Neural crest cell (in vitro differentiated cells): ENCODE data around the gene ASTL. TPM values are rescaled to one million over a fixed set of nuclear protein-coding genes. Genes with fewer than 3 reads are reported as not detected.

ENCODE experiments used
- DNase-seq: peaks from one replicate; pipeline ENCODE4 v3.0.0; 2021; ENCODE audit warnings: low read depth, mixed read lengths, low spot score
- H3K27ac Mint-ChIP-seq: one replicate; pipeline ENCODE4 v1.8.0; 2021; ENCODE audit warnings: mild to moderate bottlenecking, mixed read lengths; ENCODE audit not compliant: unreplicated experiment
- H3K27me3 Mint-ChIP-seq: 2 replicates; pipeline ENCODE4 v1.8.0; 2021; ENCODE audit warnings: low read depth, mild to moderate bottlenecking, mixed read lengths
- H3K36me3 Mint-ChIP-seq: 2 replicates; pipeline ENCODE4 v1.8.0; 2021; ENCODE audit warnings: low read depth, mild to moderate bottlenecking, mixed read lengths
- H3K4me1 Mint-ChIP-seq: 2 replicates; pipeline ENCODE4 v1.8.0; 2021; ENCODE audit warnings: mixed read lengths
- H3K4me3 Mint-ChIP-seq: one replicate; pipeline ENCODE4 v1.8.0; 2021; ENCODE audit warnings: mild to moderate bottlenecking, mixed read lengths
- H3K9me3 Mint-ChIP-seq: 2 replicates; pipeline ENCODE4 v1.8.0; 2021; ENCODE audit warnings: mixed read lengths
- total RNA-seq: library from RNA; stranded (reverse); gene quantifications from 2 replicates; pipeline ENCODE4 v1.2.1, GENCODE V29; 2021
- TF ChIP-seq, protein P1 (sequence below): fragments of 200-600 bp; sonication (generic); conservative IDR thresholded peaks from 2 replicates; pipeline ENCODE4 v1.5.0; 2021; ENCODE audit warnings: antibody characterized with exemption, mild to moderate bottlenecking

Gene ASTL
- total RNA-seq, 1 donor from 2014 or later, result not detected

DNA sequence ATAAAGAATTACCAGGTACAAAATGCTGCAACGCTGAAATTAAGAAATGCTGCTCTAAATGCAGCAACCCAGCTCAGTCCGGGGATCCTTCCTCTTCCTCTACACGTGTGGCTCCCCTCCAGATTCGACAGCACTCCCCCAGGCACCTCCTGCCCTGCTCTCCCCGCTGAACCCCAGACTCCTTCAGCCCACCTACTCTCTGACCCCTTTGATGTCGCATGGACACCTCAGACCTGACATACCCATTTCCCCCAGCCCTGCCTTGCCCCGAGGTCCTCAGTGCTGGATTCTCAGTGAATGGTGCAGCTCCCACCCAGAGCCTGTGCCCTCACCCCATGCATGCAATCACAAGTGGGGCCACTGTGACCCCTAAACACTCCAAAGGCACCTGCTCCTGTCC is 17.3 kb downstream of the ASTL start:
- H3K27me3 Mint-ChIP-seq, result peaks cover 45% of the 10 kb centered on the region
- H3K36me3 Mint-ChIP-seq, result no peaks in the 10 kb centered on the region
- H3K4me1 Mint-ChIP-seq, result peaks cover 6% of the 10 kb centered on the region
- H3K9me3 Mint-ChIP-seq, result no peaks in the 10 kb centered on the region
- TF ChIP-seq, protein P1, sequence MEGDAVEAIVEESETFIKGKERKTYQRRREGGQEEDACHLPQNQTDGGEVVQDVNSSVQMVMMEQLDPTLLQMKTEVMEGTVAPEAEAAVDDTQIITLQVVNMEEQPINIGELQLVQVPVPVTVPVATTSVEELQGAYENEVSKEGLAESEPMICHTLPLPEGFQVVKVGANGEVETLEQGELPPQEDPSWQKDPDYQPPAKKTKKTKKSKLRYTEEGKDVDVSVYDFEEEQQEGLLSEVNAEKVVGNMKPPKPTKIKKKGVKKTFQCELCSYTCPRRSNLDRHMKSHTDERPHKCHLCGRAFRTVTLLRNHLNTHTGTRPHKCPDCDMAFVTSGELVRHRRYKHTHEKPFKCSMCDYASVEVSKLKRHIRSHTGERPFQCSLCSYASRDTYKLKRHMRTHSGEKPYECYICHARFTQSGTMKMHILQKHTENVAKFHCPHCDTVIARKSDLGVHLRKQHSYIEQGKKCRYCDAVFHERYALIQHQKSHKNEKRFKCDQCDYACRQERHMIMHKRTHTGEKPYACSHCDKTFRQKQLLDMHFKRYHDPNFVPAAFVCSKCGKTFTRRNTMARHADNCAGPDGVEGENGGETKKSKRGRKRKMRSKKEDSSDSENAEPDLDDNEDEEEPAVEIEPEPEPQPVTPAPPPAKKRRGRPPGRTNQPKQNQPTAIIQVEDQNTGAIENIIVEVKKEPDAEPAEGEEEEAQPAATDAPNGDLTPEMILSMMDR, result no peak
- no peak overlapping the region for H3K27ac Mint-ChIP-seq
- H3K4me3 Mint-ChIP-seq, result no peak overlapping the region
- no peak for DNase-seq

DNA sequence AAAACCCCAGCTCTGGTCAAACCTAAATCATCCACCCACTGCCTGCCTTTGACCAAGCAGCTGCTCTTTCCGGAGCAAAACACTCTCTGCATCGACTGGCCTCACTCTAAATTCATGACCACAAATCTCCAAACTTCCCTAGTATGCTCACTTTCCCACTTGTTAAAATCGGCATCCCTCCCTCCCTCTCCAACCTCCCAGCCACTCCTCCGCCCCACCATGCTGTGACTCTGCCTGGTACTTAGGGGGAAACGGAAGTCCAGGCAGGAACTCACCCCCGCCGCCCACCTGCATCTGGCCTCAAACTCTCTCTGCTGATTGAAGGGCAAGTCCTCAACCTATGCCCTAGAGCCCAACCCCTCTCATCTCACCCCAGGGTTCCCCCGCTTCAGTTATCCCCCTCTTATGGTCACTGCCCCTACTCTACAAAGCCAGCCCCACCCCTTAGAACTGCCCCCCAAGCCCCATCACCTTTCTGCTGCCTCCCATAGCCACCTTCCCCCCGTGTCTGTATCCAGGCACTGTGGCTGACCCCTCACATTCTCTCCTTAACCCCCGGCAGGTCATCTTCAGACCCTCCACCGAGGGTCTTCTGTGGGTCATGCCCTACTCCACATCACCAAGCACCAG is 18.1 kb downstream of the ASTL start:
- peaks cover 51% of the 10 kb centered on the region for H3K27me3 Mint-ChIP-seq
- H3K27ac Mint-ChIP-seq, result no peak overlapping the region
- DNase-seq, result no peak
- H3K36me3 Mint-ChIP-seq, result no peaks in the 10 kb centered on the region
- peak overlapping the region; percentile 29 for H3K4me3 Mint-ChIP-seq
- no peaks in the 10 kb centered on the region for H3K9me3 Mint-ChIP-seq
- TF ChIP-seq, protein P1, result no peak
- peaks cover 6% of the 10 kb centered on the region for H3K4me1 Mint-ChIP-seq

DNA sequence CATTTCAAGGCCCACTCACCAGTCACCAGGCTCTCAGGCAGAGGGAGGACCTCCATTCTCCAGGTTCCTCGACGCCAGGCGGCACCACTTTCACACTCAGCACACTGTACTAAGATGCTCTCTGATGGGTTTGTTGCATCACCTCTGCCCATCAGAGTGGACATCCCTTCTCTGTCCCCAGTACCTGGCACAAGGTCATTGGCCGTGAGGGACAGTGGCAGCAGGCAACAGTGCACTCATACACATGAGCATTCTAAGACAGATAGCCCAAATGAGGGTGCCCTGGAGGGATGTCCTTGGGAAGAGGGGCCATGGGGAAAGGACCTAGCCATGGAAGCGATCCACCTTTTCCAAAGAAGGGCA is 18.9 kb downstream of the ASTL start:
- Mint-ChIP-seq H3K4me3 (no peak overlapping the region), H3K9me3 (no peaks in the 10 kb centered on the region), H3K4me1 (peaks cover 6% of the 10 kb centered on the region), H3K36me3 (no peaks in the 10 kb centered on the region), H3K27me3 (peaks cover 50% of the 10 kb centered on the region), H3K27ac (no peak overlapping the region)
- no peak for DNase-seq
- TF ChIP-seq, protein P1, result no peak

DNA sequence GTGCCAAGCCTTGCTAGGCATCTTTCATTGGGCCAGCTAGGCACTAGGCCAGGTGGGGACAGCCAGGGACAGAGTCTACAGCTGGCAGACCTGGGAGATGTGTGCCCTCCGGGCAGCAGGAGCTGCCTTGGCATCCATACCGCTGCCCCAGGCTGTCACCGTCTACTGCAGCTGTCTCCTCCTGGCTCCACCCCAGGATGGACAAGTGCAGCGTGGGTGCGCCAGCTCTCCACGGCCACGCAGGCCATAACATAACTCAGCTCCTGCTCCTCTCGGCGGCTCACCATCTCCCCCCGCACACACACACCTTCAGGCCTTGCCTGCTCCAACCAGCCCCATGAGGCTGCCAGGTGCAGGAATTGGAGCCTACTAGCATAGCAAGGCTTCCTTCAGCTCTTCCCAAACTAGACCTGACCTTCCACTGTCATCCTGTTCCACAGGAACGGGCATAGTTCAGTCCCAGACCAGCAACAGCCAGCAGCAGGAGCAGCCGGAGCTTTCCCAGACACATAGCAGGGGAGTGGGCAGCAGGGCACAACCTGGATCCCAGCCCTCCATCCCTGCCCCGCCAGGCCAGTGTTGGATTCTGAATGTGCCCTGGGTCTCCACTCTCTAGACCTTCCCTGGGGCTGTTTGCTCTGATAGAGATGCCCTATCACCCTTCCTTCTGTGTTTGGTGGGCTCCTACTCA is 19.5 kb downstream of the ASTL start:
- Mint-ChIP-seq H3K27me3 (peaks cover 50% of the 10 kb centered on the region), H3K4me1 (peaks cover 6% of the 10 kb centered on the region), H3K27ac (no peak overlapping the region), H3K9me3 (no peaks in the 10 kb centered on the region), H3K36me3 (no peaks in the 10 kb centered on the region), H3K4me3 (peak overlapping the region; percentile 28)
- TF ChIP-seq, protein P1, result no peak
- no peak for DNase-seq

DNA sequence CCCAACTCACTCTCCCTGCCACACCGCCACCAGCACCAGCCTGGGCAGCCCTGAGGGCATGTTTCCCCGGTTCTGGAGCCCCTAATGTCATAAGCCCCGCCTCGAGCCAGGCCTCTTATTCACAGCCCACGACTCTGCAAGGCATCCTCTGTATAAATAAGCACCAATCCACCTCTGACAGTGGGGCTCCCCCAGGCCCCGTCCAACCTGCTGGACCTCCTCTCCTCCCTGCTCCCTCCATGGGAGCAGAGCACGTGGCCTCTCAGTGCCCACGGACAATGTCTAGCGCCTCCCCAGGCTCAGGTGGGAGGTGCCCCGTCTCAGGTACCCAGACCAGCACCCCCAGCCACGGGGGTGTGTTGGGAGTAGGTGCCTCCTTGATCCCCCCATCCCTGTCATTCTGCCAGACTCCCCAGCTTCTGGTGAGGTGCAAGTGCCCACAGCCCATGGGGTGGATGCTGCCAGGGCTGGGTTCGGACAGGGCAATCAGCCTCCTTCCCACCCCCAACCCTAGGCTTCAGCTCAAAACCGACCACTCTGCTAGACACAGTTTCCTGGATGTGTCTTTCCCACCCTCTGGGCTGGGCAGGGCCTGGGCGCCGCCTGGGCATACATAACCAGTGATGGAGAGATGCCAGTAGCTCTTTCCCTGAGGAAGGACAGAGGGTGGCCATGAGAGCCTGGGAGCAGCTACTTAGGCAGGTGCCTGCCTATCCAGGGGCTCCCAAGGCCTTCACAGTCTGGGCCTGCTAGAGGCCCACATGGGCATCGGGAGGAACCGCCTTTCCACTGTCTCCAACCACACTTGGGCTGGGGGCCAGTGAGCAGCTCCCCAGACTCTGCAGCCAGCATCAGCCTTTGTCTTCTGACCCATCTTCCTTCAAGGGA is 20.4 kb downstream of the ASTL start:
- Mint-ChIP-seq H3K4me3 (peak overlapping the region; percentile 81), H3K9me3 (no peaks in the 10 kb centered on the region), H3K4me1 (peaks cover 6% of the 10 kb centered on the region), H3K36me3 (no peaks in the 10 kb centered on the region), H3K27me3 (peaks cover 50% of the 10 kb centered on the region), H3K27ac (no peak overlapping the region)
- TF ChIP-seq, protein P1, result no peak
- no peak for DNase-seq
